Stimulated activated naive CD8-positive, alpha-beta T cell treated with anti-CD3 and anti-CD28 coated beads, Interleukin-15, Interleukin-2, amounts not matched to agents 100 ng/mL and 50 ng/mL, for 24 hours (primary cell): Measurements from ENCODE around the gene DBN1.

ENCODE experiments used
- H3K27ac Mint-ChIP-seq: one replicate; pipeline ENCODE4 v1.8.0; 2021; ENCODE audit warnings: mild to moderate bottlenecking, mixed read lengths
- H3K27me3 Mint-ChIP-seq: one replicate; pipeline ENCODE4 v1.8.0; 2021; ENCODE audit warnings: mixed read lengths
- H3K36me3 Mint-ChIP-seq: one replicate; pipeline ENCODE4 v1.8.0; 2021; ENCODE audit warnings: low read depth, mixed read lengths
- H3K4me1 Mint-ChIP-seq: one replicate; pipeline ENCODE4 v1.8.0; 2021; ENCODE audit warnings: low read depth, mixed read lengths
- H3K4me3 Mint-ChIP-seq: one replicate; pipeline ENCODE4 v1.8.0; 2021; ENCODE audit warnings: mild to moderate bottlenecking, mixed read lengths
- H3K9me3 Mint-ChIP-seq: one replicate; pipeline ENCODE4 v1.8.0; 2021; ENCODE audit warnings: mixed read lengths

Gene DBN1

GRCh38 chr5:177497292-177498012, 24.0 kb upstream of the DBN1 start, which contains the start of gene PDLIM7:
TSS of gene PDLIM7 (minus strand) at chr5:177497604. CDS start at chr5:177496512, 1,092 bp downstream.
- no peaks in the 10 kb centered on the region for H3K9me3 Mint-ChIP-seq
- H3K4me3 Mint-ChIP-seq: peak within 1 kb of the TSS; percentile 85
- H3K27ac Mint-ChIP-seq: peak within 1 kb of the TSS; percentile 65
- H3K36me3 Mint-ChIP-seq: peaks cover 12% of the 10 kb centered on the region
- peaks cover 13% of the 10 kb centered on the region for H3K27me3 Mint-ChIP-seq
- H3K4me1 Mint-ChIP-seq: peaks cover 52% of the 10 kb centered on the region

- H3K27ac Mint-ChIP-seq: no peak overlapping the region
- peaks cover 12% of the 10 kb centered on the region for H3K36me3 Mint-ChIP-seq
- peaks cover 47% of the 10 kb centered on the region for H3K4me1 Mint-ChIP-seq
- peak overlapping the region; percentile 85 for H3K4me3 Mint-ChIP-seq
- no peaks in the 10 kb centered on the region for H3K9me3 Mint-ChIP-seq
- peaks cover 13% of the 10 kb centered on the region for H3K27me3 Mint-ChIP-seq
These were observed 23.4 kb upstream of the DBN1 start for GRCh38 chr5:177496727-177497291.

- Mint-ChIP-seq H3K4me3 (peak overlapping the region; percentile 70), H3K27me3 (peaks cover 13% of the 10 kb centered on the region), H3K36me3 (peaks cover 14% of the 10 kb centered on the region), H3K9me3 (no peaks in the 10 kb centered on the region), H3K27ac (no peak overlapping the region), H3K4me1 (peaks cover 47% of the 10 kb centered on the region)
These were observed 22.8 kb upstream of the DBN1 start for GRCh38 chr5:177496070-177496726.

GRCh38 chr5:177495243-177496060, 22.0 kb upstream of the DBN1 start:
- Mint-ChIP-seq H3K4me3 (peak overlapping the region; percentile 70), H3K36me3 (peaks cover 16% of the 10 kb centered on the region), H3K4me1 (peaks cover 44% of the 10 kb centered on the region), H3K27me3 (peaks cover 13% of the 10 kb centered on the region), H3K9me3 (no peaks in the 10 kb centered on the region), H3K27ac (no peak overlapping the region)

- Mint-ChIP-seq H3K36me3 (peaks cover 20% of the 10 kb centered on the region), H3K27me3 (peaks cover 10% of the 10 kb centered on the region), H3K9me3 (no peaks in the 10 kb centered on the region), H3K4me1 (peaks cover 44% of the 10 kb centered on the region), H3K4me3 (peak overlapping the region; percentile 37), H3K27ac (peak overlapping the region; percentile 65)
These were observed 21.1 kb upstream of the DBN1 start for GRCh38 chr5:177494346-177495195.

GRCh38 chr5:177493795-177494345, 20.4 kb upstream of the DBN1 start:
- peaks cover 7% of the 10 kb centered on the region for H3K27me3 Mint-ChIP-seq
- peak overlapping the region; percentile 37 for H3K4me3 Mint-ChIP-seq
- H3K36me3 Mint-ChIP-seq: peaks cover 20% of the 10 kb centered on the region
- H3K9me3 Mint-ChIP-seq: no peaks in the 10 kb centered on the region
- peak overlapping the region; percentile 65 for H3K27ac Mint-ChIP-seq
- peaks cover 44% of the 10 kb centered on the region for H3K4me1 Mint-ChIP-seq

- no peak overlapping the region for H3K4me3 Mint-ChIP-seq
- H3K9me3 Mint-ChIP-seq: no peaks in the 10 kb centered on the region
- H3K36me3 Mint-ChIP-seq: peaks cover 20% of the 10 kb centered on the region
- no peak overlapping the region for H3K27ac Mint-ChIP-seq
- no peaks in the 10 kb centered on the region for H3K27me3 Mint-ChIP-seq
- peaks cover 34% of the 10 kb centered on the region for H3K4me1 Mint-ChIP-seq
These were observed 19.4 kb upstream of the DBN1 start for GRCh38 chr5:177492841-177493240.

GRCh38 chr5:177491983-177492746, 18.7 kb upstream of the DBN1 start:
- H3K27me3 Mint-ChIP-seq: no peaks in the 10 kb centered on the region
- no peaks in the 10 kb centered on the region for H3K9me3 Mint-ChIP-seq
- peaks cover 24% of the 10 kb centered on the region for H3K36me3 Mint-ChIP-seq
- H3K27ac Mint-ChIP-seq: no peak overlapping the region
- peaks cover 32% of the 10 kb centered on the region for H3K4me1 Mint-ChIP-seq
- no peak overlapping the region for H3K4me3 Mint-ChIP-seq

GRCh38 chr5:177491429-177491945, 18.1 kb upstream of the DBN1 start:
- Mint-ChIP-seq H3K9me3 (no peaks in the 10 kb centered on the region), H3K4me3 (no peak overlapping the region), H3K27ac (no peak overlapping the region), H3K4me1 (peaks cover 32% of the 10 kb centered on the region), H3K27me3 (no peaks in the 10 kb centered on the region), H3K36me3 (peaks cover 26% of the 10 kb centered on the region)

- Mint-ChIP-seq H3K4me1 (peaks cover 28% of the 10 kb centered on the region), H3K36me3 (peaks cover 30% of the 10 kb centered on the region), H3K9me3 (no peaks in the 10 kb centered on the region), H3K27ac (no peak overlapping the region), H3K4me3 (no peak overlapping the region), H3K27me3 (no peaks in the 10 kb centered on the region)
These were observed 17.6 kb upstream of the DBN1 start for GRCh38 chr5:177490992-177491391.

GRCh38 chr5:177490311-177490991, 17.0 kb upstream of the DBN1 start:
- Mint-ChIP-seq H3K4me1 (peaks cover 23% of the 10 kb centered on the region), H3K4me3 (no peak overlapping the region), H3K36me3 (peaks cover 30% of the 10 kb centered on the region), H3K27me3 (no peaks in the 10 kb centered on the region), H3K9me3 (no peaks in the 10 kb centered on the region), H3K27ac (no peak overlapping the region)

GRCh38 chr5:177489119-177489716, 15.8 kb upstream of the DBN1 start:
- Mint-ChIP-seq H3K36me3 (peaks cover 30% of the 10 kb centered on the region), H3K27ac (no peak overlapping the region), H3K4me1 (peaks cover 10% of the 10 kb centered on the region), H3K4me3 (no peak overlapping the region), H3K9me3 (no peaks in the 10 kb centered on the region), H3K27me3 (no peaks in the 10 kb centered on the region)
